Skin of body (tissue), 3 donors: Measurements from ENCODE around the gene JUP. TPM values are rescaled to one million over a fixed set of nuclear protein-coding genes. Genes with fewer than 3 reads are reported as not detected.

Experiments
- DNase-seq: peaks from one replicate; lab custom pipeline; 2025; lab: John Stamatoyannopoulos, UW
- small RNA-seq: library from RNA; depleted of rRNA; stranded (forward); fragments of <200 nt; gene quantifications from one replicate; pipeline ENCODE3, GENCODE V24; 2014; ENCODE audit warnings: low replicate concordance
- total RNA-seq: library from RNA; depleted of rRNA; stranded (reverse); fragments of >200 nt; gene quantifications from one replicate; pipeline ENCODE4 v1.2.3, GENCODE V29; 2014

The JUP gene
- total RNA-seq, 1 donor from 2014 or later: 163 TPM

DNA sequence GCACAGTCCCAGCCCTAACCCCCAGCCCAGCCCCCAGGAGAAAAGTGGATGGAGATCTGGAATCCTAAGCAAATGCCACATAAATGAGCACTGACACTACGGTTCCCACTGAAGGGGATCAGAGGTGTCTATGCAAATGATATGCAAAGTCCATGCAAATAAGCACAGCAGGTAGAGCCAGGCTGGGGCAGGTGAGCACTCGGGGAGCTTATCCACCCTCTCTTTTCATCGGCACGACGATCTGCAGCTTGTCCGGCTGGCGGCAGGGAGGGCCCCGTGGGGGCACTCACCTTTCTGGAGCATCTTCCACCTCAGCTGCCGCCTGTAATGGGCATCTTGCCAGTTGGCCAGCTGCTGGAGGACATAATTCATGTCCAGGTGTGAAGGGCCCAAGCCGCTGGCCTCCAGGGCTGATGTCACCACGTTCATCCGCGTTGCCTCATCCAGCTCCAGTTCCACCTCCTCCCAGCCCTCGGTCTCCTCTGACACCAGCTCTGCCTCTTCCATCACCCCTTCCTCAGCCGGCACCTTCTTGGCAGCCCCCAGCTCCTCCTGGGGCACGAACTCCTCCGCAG is 61.9 kb downstream of the JUP start:
- no peak for DNase-seq

DNA sequence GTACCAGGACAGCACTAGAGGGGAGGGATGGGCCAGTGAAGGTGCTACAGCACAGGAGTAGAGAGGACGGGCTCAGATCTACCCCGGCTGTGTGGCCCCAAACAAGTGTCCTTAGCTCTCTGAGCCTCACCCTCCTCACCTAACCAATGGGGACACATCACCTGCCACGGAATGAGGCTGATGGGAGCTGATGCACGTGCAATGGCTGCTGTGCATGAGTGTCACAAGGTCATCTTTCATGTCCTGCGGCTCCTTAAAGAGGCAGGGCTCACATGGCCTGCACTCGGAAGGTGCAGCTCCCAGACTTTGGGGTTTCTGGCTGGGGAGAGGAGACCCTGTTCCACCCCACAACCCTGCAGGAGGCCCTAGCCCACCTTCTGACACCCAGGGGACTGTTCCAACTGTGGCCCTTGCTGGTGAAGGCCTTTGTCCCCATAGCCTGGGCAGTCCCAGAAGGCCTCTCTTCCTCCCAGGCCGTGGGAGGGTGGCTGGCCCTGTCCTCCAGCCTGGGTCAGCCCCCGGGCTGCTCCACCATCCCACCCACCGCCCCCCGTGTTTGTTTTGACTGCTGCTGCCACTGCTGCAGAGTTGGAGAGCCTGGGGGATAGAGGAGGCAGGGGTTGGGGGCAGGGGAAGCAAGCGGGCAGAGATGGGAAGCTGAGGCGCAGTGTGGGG is 62.6 kb downstream of the JUP start:
- no peak for DNase-seq

DNA sequence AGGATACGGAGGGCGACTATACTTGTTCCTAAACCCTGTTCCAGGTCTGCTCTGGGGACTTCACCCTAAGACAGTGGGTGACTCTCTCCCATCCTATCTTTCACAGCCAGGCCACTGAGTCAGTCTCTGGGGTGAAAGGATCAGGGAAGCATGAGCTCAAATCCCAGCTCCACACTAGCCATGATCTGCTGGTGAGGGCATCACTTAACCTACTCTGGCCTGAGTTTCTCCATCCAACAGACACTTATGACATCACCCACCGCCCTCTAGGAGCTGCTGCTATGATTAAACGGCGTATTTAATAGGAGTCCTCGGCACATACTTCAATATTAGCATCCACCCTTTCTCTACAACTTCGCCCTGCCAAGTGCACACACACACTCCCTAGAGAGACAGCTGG is 64.3 kb downstream of the JUP start:
- DNase-seq: no peak

DNA sequence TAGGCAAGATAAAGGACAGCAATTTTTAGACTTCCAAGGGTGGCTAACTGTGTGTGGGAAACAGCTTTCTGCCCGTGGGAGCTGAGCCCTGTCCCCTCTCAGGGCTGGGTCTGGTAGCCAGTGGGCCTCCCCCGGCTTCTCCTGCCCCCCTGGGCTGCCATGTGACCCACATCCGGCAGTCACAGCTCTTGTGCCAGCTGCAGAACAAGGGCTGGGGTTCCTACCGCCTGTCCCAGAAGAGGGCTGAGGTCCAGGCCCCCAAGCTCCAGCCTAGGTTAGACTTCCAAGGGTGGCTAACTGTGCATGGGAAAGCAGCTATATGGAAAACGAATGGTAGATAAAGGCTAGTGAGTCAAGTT is 68.2 kb downstream of the JUP start:
- no peak for DNase-seq

DNA sequence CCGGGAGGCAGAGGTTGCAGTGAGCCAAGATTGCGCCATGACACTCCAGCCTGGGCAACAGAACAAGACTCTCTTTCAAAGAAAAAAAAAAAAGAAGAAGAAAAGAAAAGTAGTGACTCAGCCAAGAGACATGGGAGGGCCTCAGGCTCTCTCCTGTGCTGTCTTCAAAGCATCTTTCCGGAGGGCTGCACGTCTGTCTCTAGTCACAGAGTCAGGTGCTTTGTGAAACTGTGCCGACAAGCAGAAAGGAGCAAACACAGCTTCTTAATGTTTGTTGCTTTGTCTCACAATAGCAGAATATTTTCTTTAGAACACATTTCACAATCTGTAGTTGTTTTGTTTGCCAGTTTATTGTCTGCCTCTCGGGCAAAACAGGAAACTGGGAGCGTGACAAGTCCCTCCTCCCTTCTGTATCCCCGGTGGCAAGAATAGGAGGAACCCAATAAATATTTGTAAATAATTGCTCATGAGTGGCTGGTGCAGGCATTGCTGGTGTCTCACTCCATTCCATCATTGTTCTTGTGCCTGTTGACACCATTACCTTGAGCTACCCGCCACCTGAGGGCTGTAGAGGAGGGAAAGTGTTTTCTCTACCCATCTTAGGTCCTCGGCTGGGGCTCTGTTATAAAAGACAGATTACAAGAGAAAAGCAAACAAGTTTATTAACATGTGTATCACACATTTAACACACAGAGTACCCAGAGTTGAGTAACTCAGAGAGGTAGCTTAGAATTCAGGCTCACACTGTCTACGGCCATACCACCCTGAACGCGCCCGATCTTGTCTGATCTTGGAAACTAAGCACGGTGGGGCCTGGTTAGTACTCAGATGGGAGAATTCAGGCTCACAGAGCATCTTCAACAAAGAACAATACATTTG is 68.9 kb downstream of the JUP start:
- peak; percentile 11 for DNase-seq

DNA sequence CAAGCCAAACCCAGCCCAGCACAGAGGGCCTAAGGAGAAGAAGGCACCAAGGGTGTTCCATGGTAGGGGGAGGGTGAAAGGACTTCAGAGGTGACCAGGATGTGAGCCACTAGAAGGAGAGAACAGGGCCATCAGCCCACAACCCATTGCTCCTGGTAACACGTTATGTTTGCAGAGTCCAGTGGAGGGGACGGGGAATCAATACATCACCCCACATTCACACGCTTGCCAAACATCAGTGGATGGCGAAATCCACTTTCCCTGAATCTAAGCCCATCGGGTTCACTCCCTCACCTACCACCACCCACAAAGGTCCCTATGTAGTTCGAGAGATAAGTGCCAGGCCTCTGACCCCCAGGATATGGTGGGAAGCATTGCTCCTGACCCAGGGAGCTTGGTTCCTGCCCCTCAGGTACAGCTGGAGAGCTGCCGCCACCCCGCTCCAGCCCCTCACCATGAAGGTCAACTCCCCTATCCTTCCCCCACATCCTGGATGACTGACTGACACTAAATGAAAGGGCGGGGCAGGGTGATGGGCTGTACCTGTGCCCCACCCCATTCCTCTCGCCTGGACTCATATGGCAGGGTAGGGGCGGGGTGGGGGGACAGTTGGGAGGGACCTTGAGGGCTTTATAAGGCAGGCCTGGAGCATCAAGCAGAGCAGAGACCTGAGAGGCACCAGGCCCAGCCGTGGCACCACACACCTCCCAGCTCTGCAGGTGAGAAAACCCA is 74.7 kb downstream of the JUP start, which contains the start of gene GAST:
Gene GAST (plus strand): TSS at position 663 of the 732 bp plus-strand sequence. CDS start 3,106 bp downstream, outside the sequence.
- DNase-seq: no peak

DNA sequence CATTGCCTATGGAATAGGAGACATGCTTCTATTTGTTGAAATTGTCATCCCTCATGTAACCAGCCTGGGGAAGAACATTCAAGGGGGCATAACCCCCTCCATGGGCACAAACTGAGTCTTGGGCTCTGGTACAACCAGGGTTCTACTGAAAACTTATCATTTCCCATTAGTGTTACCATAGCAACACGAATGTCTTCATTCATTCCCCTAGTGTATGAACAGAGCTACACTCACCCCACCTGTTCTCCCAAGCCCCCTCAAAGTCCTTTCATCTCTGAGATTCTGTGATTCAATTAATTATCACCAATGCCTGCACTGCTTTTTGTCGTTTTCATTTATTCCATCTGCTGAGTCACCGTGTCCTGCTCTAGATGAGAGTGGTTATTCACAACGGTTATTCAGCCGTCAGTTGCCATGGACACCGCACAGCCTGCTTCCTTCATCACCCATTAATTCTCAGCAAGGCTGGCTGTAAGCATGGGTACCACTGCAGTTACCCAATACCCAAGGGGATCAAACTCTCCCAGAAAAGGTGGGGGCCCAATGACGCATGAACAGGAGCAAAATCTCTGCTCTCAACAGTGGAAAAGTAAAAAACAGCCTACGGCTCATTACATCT is 75.9 kb downstream of the JUP start:
- no peak for DNase-seq

DNA sequence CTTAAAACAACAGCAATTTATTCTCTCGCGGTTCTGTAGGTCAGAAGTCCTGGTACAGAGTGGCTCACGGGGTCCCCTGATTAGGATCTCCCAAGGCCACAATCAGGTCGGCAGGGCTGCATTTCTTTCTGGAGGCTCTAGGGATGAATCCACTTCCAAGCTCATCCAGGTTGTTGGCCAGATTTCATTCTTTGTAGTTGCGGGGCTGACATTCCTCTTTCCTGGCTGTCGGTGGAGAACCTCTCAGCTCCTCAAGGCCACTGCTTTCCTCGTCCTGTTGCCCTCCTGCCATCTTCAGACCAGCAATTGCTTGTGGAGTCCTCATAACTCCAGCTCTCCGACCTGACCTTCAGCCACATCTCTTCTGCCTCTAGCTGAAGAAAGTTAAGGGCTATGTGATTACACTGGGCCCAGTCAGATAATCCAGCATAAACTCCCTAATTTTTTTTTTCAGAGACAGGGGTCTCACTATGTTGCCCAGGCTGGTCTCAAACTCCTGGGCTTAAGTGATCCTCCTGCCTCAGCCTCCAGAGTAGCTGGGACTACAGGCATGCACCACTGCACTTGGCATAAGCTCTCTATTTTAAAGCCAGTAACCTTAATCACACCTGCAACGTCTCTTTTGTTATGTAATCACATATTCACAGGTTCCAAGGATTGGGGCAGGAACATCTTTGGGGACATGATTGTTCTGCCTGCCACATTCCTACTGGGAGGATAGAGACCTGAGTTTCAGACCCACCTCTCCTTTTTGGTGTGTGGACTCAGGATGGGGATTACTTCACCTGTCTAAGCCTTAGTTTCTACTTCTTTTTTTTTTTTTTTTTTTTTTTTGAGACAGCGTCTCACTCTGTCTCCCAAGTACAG is 78.5 kb downstream of the JUP start:
- no peak for DNase-seq

DNA sequence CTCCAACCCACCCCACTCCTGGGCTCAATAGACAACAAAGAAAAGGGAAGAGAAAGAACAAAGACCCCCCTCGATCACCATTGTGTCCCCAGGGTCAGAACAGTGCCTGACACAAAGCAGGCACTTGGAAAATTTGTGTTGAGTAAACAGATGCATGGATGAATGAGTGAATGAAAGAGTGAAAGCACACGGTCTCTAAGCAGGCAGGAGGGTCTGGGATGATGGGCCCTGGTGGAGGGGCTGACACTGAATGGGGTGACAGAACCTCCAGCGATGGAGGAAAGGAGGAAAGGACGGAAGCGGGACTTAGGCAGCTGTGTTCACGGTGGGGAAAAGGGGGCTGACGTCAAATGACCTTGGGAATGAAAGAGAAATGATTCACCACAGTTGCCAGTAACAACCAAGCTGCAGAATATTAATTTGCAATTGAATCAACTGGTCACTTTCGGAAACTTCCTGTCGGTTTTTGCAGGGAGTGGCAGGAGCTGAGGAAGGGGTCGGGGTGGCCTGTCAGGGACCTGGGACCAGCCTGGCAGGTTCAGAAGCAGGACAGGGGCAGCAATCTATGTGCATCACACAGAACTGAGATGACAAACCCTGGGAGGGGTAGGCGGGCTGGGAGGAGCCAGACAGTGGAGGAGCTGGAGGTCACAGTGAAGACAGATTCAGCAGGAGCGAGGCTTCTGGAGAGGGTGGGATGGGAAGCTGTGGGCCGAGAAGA is 81.1 kb downstream of the JUP start:
- no peak for DNase-seq

Small RNA genes within 50 kb of the gene (small RNA-seq; reads per million reads assigned to genes)
- not detected for gene RN7SL399P
- gene RNA5SP442: not detected

Other genes with a start within 250 kb of the JUP start
- gene KRT9, start 214.7 kb downstream of the JUP start, total RNA-seq: 0.79 TPM
- gene KRT14, start 199.8 kb downstream of the JUP start, total RNA-seq: 763 TPM
- 142 TPM for gene KRT16, start 173.9 kb downstream of the JUP start, total RNA-seq
- gene KRT17, start 162.1 kb downstream of the JUP start, total RNA-seq: 1,205 TPM
- gene EIF1, start 97.8 kb downstream of the JUP start, total RNA-seq: 136 TPM
- gene GAST, start 74.4 kb downstream of the JUP start, total RNA-seq: not detected
- gene HAP1, start 52.1 kb downstream of the JUP start, total RNA-seq: 0.49 TPM
- gene P3H4, start 25.2 kb upstream of the JUP start, total RNA-seq: 27.9 TPM
- 97.2 TPM for gene FKBP10, start 26.3 kb upstream of the JUP start, total RNA-seq
- 43.6 TPM for gene NT5C3B, start 49.5 kb upstream of the JUP start, total RNA-seq
- gene KLHL10, start 51.1 kb upstream of the JUP start, total RNA-seq: 0.20 TPM
- gene KLHL11, start 78.7 kb upstream of the JUP start, total RNA-seq: 25.8 TPM
- 106 TPM for gene ACLY, start 132.2 kb upstream of the JUP start, total RNA-seq
- gene ODAD4, start 143.9 kb upstream of the JUP start, total RNA-seq: 0.89 TPM
- 34.0 TPM for gene CNP, start 180.1 kb upstream of the JUP start, total RNA-seq
- 74.8 TPM for gene DNAJC7, start 230.7 kb upstream of the JUP start, total RNA-seq
- 21.5 TPM for gene NKIRAS2, start 233.4 kb upstream of the JUP start, total RNA-seq